ENCODE measurements around the gene PPP6R3. TPM values are rescaled to one million over a fixed set of nuclear protein-coding genes. Genes with fewer than 3 reads are reported as not detected.

The PPP6R3 gene
- polyA plus RNA-seq, 1 of the 3 experiments (the other 2 are of a cell fraction), result 28.1 TPM

- H3K4me1 ChIP-seq (ENCODE audit: control insufficient read depth in 1 of 2, insufficient read depth in 2 of 2, low read depth in 1 of 2, low read length in 1 of 2), result peaks cover 24 to 34% of the 10 kb centered on the region in 2 experiments; a peak in 3 of 4 replicates
- H3K36me3 ChIP-seq (replicated peaks in 1 of 2; ENCODE audit: control insufficient read depth in 1 of 2, insufficient read depth in 2 of 2, low read length in 1 of 2), result peaks cover 0 to 13% of the 10 kb centered on the region in 2 experiments
- H2AFZ ChIP-seq (ENCODE audit: low read depth), result no peak overlapping the region
- no peaks in the 10 kb centered on the region for H4K20me1 ChIP-seq (ENCODE audit: insufficient read depth)
- TF ChIP-seq NFIC (IDR thresholded peaks at IDR 0.05; ENCODE audit: borderline replicate concordance) (no peak), POLR2AphosphoS5 (IDR thresholded peaks at IDR 0.05; ENCODE audit: low read depth, low read length) (no peak), REST (IDR thresholded peaks at IDR 0.05; ENCODE audit: low read depth, low read length) (no peak), ELF1 (IDR thresholded peaks at IDR 0.05) (no peak), EP300 (IDR thresholded peaks at IDR 0.05; ENCODE audit: borderline replicate concordance in 1 of 2, low read depth in 1 of 2, low read length in 1 of 2) (no peak), FOXM1 (IDR thresholded peaks at IDR 0.05; ENCODE audit: low read depth) (no peak), TCF12 (IDR thresholded peaks at IDR 0.05) (no peak), YY1 (IDR thresholded peaks at IDR 0.05; ENCODE audit: low read depth) (no peak), PBX3 (IDR thresholded peaks at IDR 0.05) (no peak)
- H3K27me3 ChIP-seq (ENCODE audit: insufficient read depth), result no peaks in the 10 kb centered on the region
- ChIA-PET CTCF (interaction anchor here (1.0 to 2.4 kb wide), 3 partner anchors 142 to 232 kb away, joined by 3 to 11 read pairs (median 5); no protein-coding TSS in a partner anchor), POLR2A (no interaction called here)
- DNase-seq, result no peak
- H3K4me3 ChIP-seq (ENCODE audit: low read depth in 2 of 2, low read length in 1 of 2), result no peak overlapping the region
- H3K9me3 ChIP-seq, result no peaks in the 10 kb centered on the region
- H3K27ac ChIP-seq (ENCODE audit: low read depth in 2 of 2, low read length in 1 of 2), result peak overlapping the region in 1 of 2 experiments; percentile 31; a peak in 1 of 4 replicates
- H3K9me2 ChIP-seq, result no peaks in the 10 kb centered on the region
- no peak overlapping the region for H3K4me2 ChIP-seq
- no peaks in the 10 kb centered on the region for H3K79me2 ChIP-seq (ENCODE audit: insufficient read depth)
- peaks cover 13% of the 10 kb centered on the region for H3F3A ChIP-seq (replicated peaks; ENCODE audit: insufficient read depth)
- H3K9ac ChIP-seq, result no peak overlapping the region
- WGBS (ENCODE audit: low lambda C conversion rate), result 97% methylated on average over 6 of the region's 8 CpGs
Measured at GRCh38 chr11:68440224-68440623, 20.3 kb upstream of the PPP6R3 start.

- WGBS (ENCODE audit: low lambda C conversion rate), result 37% methylated on average over 6 of the region's 6 CpGs
- POLR2A ChIA-PET, result interaction anchor here (1.0 kb wide), 1 partner anchor 18 kb away, joined by 3 read pairs; no protein-coding TSS in a partner anchor
- H2AFZ ChIP-seq (ENCODE audit: low read depth), result no peak overlapping the region
- TF ChIP-seq USF2 (IDR thresholded peaks at IDR 0.05; ENCODE audit: borderline replicate concordance, low read depth, low read length) (no peak), FOXM1 (IDR thresholded peaks at IDR 0.05; ENCODE audit: low read depth) (no peak), SMC3 (IDR thresholded peaks at IDR 0.05; ENCODE audit: low read depth, low read length) (no peak), TCF12 (IDR thresholded peaks at IDR 0.05) (no peak), POLR2AphosphoS5 (IDR thresholded peaks at IDR 0.05; ENCODE audit: low read depth, low read length) (no peak), YY1 (IDR thresholded peaks at IDR 0.05; ENCODE audit: low read depth) (no peak), PBX3 (IDR thresholded peaks at IDR 0.05) (no peak), TAF1 (IDR thresholded peaks at IDR 0.05; ENCODE audit: borderline replicate concordance, low read depth, low read length) (no peak), GABPA (IDR thresholded peaks at IDR 0.05; ENCODE audit: low read depth) (no peak), ZBTB33 (IDR thresholded peaks at IDR 0.05; ENCODE audit: borderline replicate concordance, low read depth) (no peak), TEAD4 (IDR thresholded peaks at IDR 0.05; ENCODE audit: borderline replicate concordance, insufficient read depth) (no peak), GATA2 (CRISPR knock-in tag; IDR thresholded peaks at IDR 0.05) (no peak)
Measured at GRCh38 chr11:68441466-68442230, 18.9 kb upstream of the PPP6R3 start.

More at GRCh38 chr11:68441466-68442230, 18.9 kb upstream of the PPP6R3 start:
- Histone ChIP-seq H3F3A (replicated peaks; ENCODE audit: insufficient read depth) (peaks cover 13% of the 10 kb centered on the region), H3K27ac (ENCODE audit: low read depth in 2 of 2, low read length in 1 of 2) (peak overlapping the region; percentile 52 to 72; a peak in 3 of 4 replicates), H3K79me2 (ENCODE audit: insufficient read depth) (no peaks in the 10 kb centered on the region), H3K4me1 (ENCODE audit: control insufficient read depth in 1 of 2, insufficient read depth in 2 of 2, low read depth in 1 of 2, low read length in 1 of 2) (peaks cover 24 to 33% of the 10 kb centered on the region in 2 experiments; a peak in 3 of 4 replicates), H3K27me3 (ENCODE audit: insufficient read depth) (no peaks in the 10 kb centered on the region), H3K4me2 (peak overlapping the region; percentile 38; the same call in 1 of the 2 replicates), H4K20me1 (ENCODE audit: insufficient read depth) (no peaks in the 10 kb centered on the region), H3K9me3 (no peaks in the 10 kb centered on the region), H3K9me2 (no peaks in the 10 kb centered on the region), H3K36me3 (replicated peaks in 1 of 2; ENCODE audit: control insufficient read depth in 1 of 2, insufficient read depth in 2 of 2, low read length in 1 of 2) (peaks cover 0 to 13% of the 10 kb centered on the region in 2 experiments), H3K9ac (no peak overlapping the region), H3K4me3 (ENCODE audit: low read depth in 2 of 2, low read length in 1 of 2) (no peak overlapping the region)
- DNase-seq, result peak; percentile 87
- CTCF ChIA-PET, result interaction anchor here (0.7 to 2.4 kb wide), 6 partner anchors 38 to 448 kb away, joined by 3 to 11 read pairs (median 3); partner anchors contain the start of gene C11orf24

All from SK-N-SH (cell line).